WTC11 (cell line): Measurements from ENCODE around the gene CDK8. TPM values are rescaled to one million over a fixed set of nuclear protein-coding genes. Genes with fewer than 3 reads are reported as not detected.

Source experiments
- ATAC-seq: fragments of 200-7000 bp; cut with Tn5 transposase; 2 replicates; pipeline ENCODE4 v1.10.0; 2021; ENCODE audit warnings: mild to moderate bottlenecking, moderate library complexity
- CTCF ChIA-PET: fragments of 300-600 bp; sonication (Branson Sonifier 250); formaldehyde crosslinking; loops from one replicate; lab custom pipeline; 2021; ENCODE audit warnings: antibody characterized with exemption; lab: Charles Lee
- POLR2A ChIA-PET: fragments of 350-600 bp; sonication (Branson Sonifier 250); formaldehyde crosslinking; loops from one replicate; lab custom pipeline; 2021; ENCODE audit warnings: antibody characterized with exemption; lab: Charles Lee
- DNase-seq: peaks from one replicate; pipeline ENCODE4 v3.0.0; 2021; ENCODE audit warnings: low spot score
- H3K27ac Mint-ChIP-seq: 2 replicates; pipeline ENCODE4 v1.8.0; 2021; ENCODE audit warnings: mixed read lengths
- H3K27me3 Mint-ChIP-seq: 2 replicates; pipeline ENCODE4 v1.8.0; 2021; ENCODE audit warnings: low read depth, mild to moderate bottlenecking, moderate library complexity, mixed read lengths
- H3K36me3 Mint-ChIP-seq: 2 replicates; pipeline ENCODE4 v1.8.0; 2021; ENCODE audit warnings: mixed read lengths
- H3K4me1 Mint-ChIP-seq: 2 replicates; pipeline ENCODE4 v1.8.0; 2022; ENCODE audit warnings: mixed read lengths
- H3K4me3 Mint-ChIP-seq: 2 replicates; pipeline ENCODE4 v1.8.0; 2021; ENCODE audit warnings: mild to moderate bottlenecking, moderate library complexity, mixed read lengths
- H3K9me3 Mint-ChIP-seq: 2 replicates; pipeline ENCODE4 v1.8.0; 2021; ENCODE audit warnings: mixed read lengths
- CBFB ChIP-seq: sonication (generic); formaldehyde crosslinking; IDR thresholded peaks from 2 replicates; pipeline ENCODE4 v1.8.1; 2022; ENCODE audit warnings: mild to moderate bottlenecking, low read depth, missing genetic modification reagents
- E2F4 ChIP-seq: sonication (generic); formaldehyde crosslinking; IDR thresholded peaks from 2 replicates; pipeline ENCODE4 v1.8.1; 2022; ENCODE audit warnings: low read depth, mild to moderate bottlenecking, moderate library complexity, missing genetic modification reagents, borderline replicate concordance
- ELF4 ChIP-seq: sonication (generic); formaldehyde crosslinking; IDR thresholded peaks from 2 replicates; pipeline ENCODE4 v1.8.1; 2022; ENCODE audit warnings: low read depth, mild to moderate bottlenecking, moderate library complexity, missing genetic modification reagents
- FOXP1 ChIP-seq: sonication (generic); formaldehyde crosslinking; IDR thresholded peaks from 2 replicates; pipeline ENCODE4 v1.8.0; 2022; ENCODE audit warnings: missing genetic modification reagents, mild to moderate bottlenecking, moderate library complexity, borderline replicate concordance
- GRHL2 ChIP-seq: fragments of 250-450 bp; sonication (Bioruptor Pico); IDR thresholded peaks from 2 replicates; pipeline ENCODE4 v1.8.0; 2022; ENCODE audit warnings: mild to moderate bottlenecking, moderate library complexity; ENCODE audit not compliant: insufficient replicate concordance, severe bottlenecking
- HMGA2 ChIP-seq: fragments of 250-450 bp; sonication (Bioruptor Pico); IDR thresholded peaks from 2 replicates; pipeline ENCODE4 v1.4.0; 2021; ENCODE audit warnings: mild to moderate bottlenecking, moderate library complexity
- IRF2 ChIP-seq: sonication (generic); formaldehyde crosslinking; IDR thresholded peaks from 2 replicates; pipeline ENCODE4 v1.8.0; 2022; ENCODE audit warnings: low read depth, missing genetic modification reagents, borderline replicate concordance
- KAT7 ChIP-seq: sonication (generic); formaldehyde crosslinking; IDR thresholded peaks from 2 replicates; pipeline ENCODE4 v1.8.1; 2023; ENCODE audit warnings: missing genetic modification reagents, mild to moderate bottlenecking, borderline replicate concordance
- MAX ChIP-seq: sonication (generic); formaldehyde crosslinking; IDR thresholded peaks from 2 replicates; pipeline ENCODE4 v1.8.0; 2022; ENCODE audit warnings: mild to moderate bottlenecking, missing genetic modification reagents
- MXD4 ChIP-seq: fragments of 250-450 bp; sonication (Bioruptor Pico); IDR thresholded peaks from 2 replicates; pipeline ENCODE4 v1.8.0; 2021; ENCODE audit warnings: mild to moderate bottlenecking, moderate library complexity, borderline replicate concordance
- STAT6 ChIP-seq: sonication (generic); formaldehyde crosslinking; conservative IDR thresholded peaks from 2 replicates; pipeline ENCODE4 v1.8.1; 2023; ENCODE audit warnings: mild to moderate bottlenecking, low read depth, missing genetic modification reagents, moderate library complexity
- TCF7 ChIP-seq: sonication (generic); formaldehyde crosslinking; IDR thresholded peaks from 2 replicates; pipeline ENCODE4 v1.8.0; 2022; ENCODE audit warnings: mild to moderate bottlenecking, low read depth, missing genetic modification reagents, moderate library complexity
- ZNF138 ChIP-seq: sonication (generic); formaldehyde crosslinking; conservative IDR thresholded peaks from 2 replicates; pipeline ENCODE4 v1.8.1; 2022; ENCODE audit warnings: mild to moderate bottlenecking, moderate library complexity, missing genetic modification reagents
- ZNF263 ChIP-seq: sonication (generic); formaldehyde crosslinking; IDR thresholded peaks from 2 replicates; pipeline ENCODE4 v1.8.1; 2022; ENCODE audit warnings: low read depth, mild to moderate bottlenecking, moderate library complexity, missing genetic modification reagents
- ZNF396 ChIP-seq: fragments of 250-450 bp; sonication (Bioruptor Pico); IDR thresholded peaks from 2 replicates; pipeline ENCODE4 v1.8.0; 2021; ENCODE audit warnings: mild to moderate bottlenecking, moderate library complexity, borderline replicate concordance
- ZNF423 ChIP-seq: fragments of 250-450 bp; sonication (Bioruptor Pico); IDR thresholded peaks from 2 replicates; pipeline ENCODE4 v2.1.2; 2022; ENCODE audit warnings: mild to moderate bottlenecking, moderate library complexity
- total RNA-seq: library from RNA; stranded (reverse); gene quantifications from 3 replicates; pipeline ENCODE4 v1.2.3, GENCODE V29; 2021
- TF ChIP-seq, protein P1 (sequence below): sonication (generic); formaldehyde crosslinking; IDR thresholded peaks from 2 replicates; pipeline ENCODE4 v1.8.1; 2023; ENCODE audit warnings: mild to moderate bottlenecking, moderate library complexity, missing genetic modification reagents
- TF ChIP-seq, protein P2 (sequence below): sonication (generic); formaldehyde crosslinking; conservative IDR thresholded peaks from 2 replicates; pipeline ENCODE4 v1.8.1; 2022; ENCODE audit warnings: mild to moderate bottlenecking, missing genetic modification reagents
- TF ChIP-seq, protein P3 (sequence below): sonication (generic); formaldehyde crosslinking; IDR thresholded peaks from 2 replicates; pipeline ENCODE4 v1.8.0; 2022; ENCODE audit warnings: mild to moderate bottlenecking, missing genetic modification reagents
- TF ChIP-seq, protein P4 (sequence below): fragments of 250-450 bp; sonication (Bioruptor Pico); IDR thresholded peaks from 2 replicates; pipeline ENCODE4 v1.9.0; 2021; ENCODE audit warnings: moderate library complexity, mild to moderate bottlenecking, inconsistent platforms, borderline replicate concordance
- TF ChIP-seq, protein P5 (sequence below): sonication (generic); formaldehyde crosslinking; IDR thresholded peaks from 2 replicates; pipeline ENCODE4 v1.8.1; 2023; ENCODE audit warnings: mild to moderate bottlenecking, missing genetic modification reagents, moderate library complexity

The CDK8 gene
- total RNA-seq, 1 experiment from 2014 or later = 21.4 TPM

DNA sequence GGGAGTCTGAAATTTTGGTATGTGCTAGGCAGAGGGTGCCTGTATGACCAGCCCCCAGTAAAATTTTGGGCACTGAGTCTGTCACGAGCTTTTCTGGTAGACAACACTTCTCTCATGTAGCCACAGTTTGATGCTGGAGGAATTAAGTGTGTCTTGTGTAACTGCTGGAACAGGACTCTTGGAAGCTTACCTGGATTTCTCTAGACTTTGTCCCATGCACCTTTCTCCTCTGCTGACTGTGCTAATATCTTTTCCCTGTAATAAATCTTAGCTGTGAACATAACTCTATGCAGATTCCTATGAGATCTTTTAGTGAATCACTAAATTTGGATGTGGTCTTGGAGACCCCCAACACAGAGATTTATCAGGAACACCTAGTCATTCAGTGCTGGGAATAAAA is 45.6 kb upstream of the CDK8 start (continued):
- TF ChIP-seq STAT6 (no peak), ELF4 (CRISPR knock-in tag) (no peak), TCF7 (CRISPR knock-in tag) (no peak), ZNF263 (no peak), IRF2 (CRISPR knock-in tag) (no peak), GRHL2 (CRISPR knock-in tag) (no peak), ZNF423 (CRISPR knock-in tag) (no peak), MAX (CRISPR knock-in tag) (no peak)
- TF ChIP-seq, protein P1, sequence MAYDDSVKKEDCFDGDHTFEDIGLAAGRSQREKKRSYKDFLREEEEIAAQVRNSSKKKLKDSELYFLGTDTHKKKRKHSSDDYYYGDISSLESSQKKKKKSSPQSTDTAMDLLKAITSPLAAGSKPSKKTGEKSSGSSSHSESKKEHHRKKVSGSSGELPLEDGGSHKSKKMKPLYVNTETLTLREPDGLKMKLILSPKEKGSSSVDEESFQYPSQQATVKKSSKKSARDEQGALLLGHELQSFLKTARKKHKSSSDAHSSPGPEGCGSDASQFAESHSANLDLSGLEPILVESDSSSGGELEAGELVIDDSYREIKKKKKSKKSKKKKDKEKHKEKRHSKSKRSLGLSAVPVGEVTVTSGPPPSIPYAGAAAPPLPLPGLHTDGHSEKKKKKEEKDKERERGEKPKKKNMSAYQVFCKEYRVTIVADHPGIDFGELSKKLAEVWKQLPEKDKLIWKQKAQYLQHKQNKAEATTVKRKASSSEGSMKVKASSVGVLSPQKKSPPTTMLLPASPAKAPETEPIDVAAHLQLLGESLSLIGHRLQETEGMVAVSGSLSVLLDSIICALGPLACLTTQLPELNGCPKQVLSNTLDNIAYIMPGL = no peak
- TF ChIP-seq, protein P2, sequence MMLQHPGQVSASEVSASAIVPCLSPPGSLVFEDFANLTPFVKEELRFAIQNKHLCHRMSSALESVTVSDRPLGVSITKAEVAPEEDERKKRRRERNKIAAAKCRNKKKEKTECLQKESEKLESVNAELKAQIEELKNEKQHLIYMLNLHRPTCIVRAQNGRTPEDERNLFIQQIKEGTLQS (CRISPR knock-in tag) = no peak
- TF ChIP-seq, protein P3, sequence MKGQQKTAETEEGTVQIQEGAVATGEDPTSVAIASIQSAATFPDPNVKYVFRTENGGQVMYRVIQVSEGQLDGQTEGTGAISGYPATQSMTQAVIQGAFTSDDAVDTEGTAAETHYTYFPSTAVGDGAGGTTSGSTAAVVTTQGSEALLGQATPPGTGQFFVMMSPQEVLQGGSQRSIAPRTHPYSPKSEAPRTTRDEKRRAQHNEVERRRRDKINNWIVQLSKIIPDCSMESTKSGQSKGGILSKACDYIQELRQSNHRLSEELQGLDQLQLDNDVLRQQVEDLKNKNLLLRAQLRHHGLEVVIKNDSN (CRISPR knock-in tag) = no peak
- TF ChIP-seq, protein P4, sequence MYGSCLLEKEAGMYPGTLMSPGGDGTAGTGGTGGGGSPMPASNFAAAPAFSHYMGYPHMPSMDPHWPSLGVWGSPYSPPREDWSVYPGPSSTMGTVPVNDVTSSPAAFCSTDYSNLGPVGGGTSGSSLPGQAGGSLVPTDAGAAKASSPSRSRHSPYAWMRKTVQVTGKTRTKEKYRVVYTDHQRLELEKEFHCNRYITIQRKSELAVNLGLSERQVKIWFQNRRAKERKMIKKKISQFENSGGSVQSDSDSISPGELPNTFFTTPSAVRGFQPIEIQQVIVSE (CRISPR knock-in tag) = no peak

DNA sequence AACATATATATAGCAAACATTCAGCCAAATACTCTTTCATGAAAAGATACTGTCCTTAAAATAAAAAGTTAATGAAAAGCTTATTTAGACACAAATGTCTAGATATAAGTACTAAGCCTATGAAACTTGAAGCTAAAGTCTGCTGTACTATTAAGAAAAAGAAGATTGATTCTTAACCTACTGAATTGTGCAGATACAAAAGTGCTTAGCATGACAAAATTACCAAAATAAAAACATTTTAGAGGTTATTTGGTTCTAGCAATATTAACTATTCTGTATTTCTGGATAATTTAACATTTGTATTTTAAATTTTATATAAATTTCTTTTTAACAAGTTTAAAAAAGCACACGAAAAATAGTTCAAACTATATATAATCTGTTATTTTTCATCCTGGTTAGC is 40.6 kb upstream of the CDK8 start:
- CTCF ChIA-PET = no interaction called here
- Mint-ChIP-seq H3K4me1 (no peaks in the 10 kb centered on the region), H3K27me3 (no peaks in the 10 kb centered on the region), H3K9me3 (no peaks in the 10 kb centered on the region), H3K27ac (no peak overlapping the region), H3K4me3 (no peak overlapping the region), H3K36me3 (peaks cover 41% of the 10 kb centered on the region)
- ATAC-seq = no peak
- POLR2A ChIA-PET = no interaction called here
- TF ChIP-seq E2F4 (CRISPR knock-in tag) = no peak
- TF ChIP-seq ZNF396 (CRISPR knock-in tag) = no peak
- no peak for TF ChIP-seq ZNF138 (CRISPR knock-in tag)
- TF ChIP-seq FOXP1 (CRISPR knock-in tag) = no peak
- TF ChIP-seq MXD4 = no peak
- TF ChIP-seq CBFB (CRISPR knock-in tag) = no peak
- TF ChIP-seq, protein P5, sequence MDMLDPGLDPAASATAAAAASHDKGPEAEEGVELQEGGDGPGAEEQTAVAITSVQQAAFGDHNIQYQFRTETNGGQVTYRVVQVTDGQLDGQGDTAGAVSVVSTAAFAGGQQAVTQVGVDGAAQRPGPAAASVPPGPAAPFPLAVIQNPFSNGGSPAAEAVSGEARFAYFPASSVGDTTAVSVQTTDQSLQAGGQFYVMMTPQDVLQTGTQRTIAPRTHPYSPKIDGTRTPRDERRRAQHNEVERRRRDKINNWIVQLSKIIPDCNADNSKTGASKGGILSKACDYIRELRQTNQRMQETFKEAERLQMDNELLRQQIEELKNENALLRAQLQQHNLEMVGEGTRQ (CRISPR knock-in tag) = no peak
- no peak for TF ChIP-seq KAT7 (CRISPR knock-in tag)
- no peak for TF ChIP-seq IRF2 (CRISPR knock-in tag)
- no peak for TF ChIP-seq GRHL2 (CRISPR knock-in tag)
- TF ChIP-seq HMGA2 (CRISPR knock-in tag) = no peak
- no peak for DNase-seq
